ENCODE measurements around the gene SENP1. TPM values are rescaled to one million over a fixed set of nuclear protein-coding genes. Genes with fewer than 3 reads are reported as not detected.

SENP1 gene
- total and polyA plus RNA-seq, 11 donors, result 2.1 to 13.6 (median 8.6) TPM

GRCh38 chr12:48092611-48093010, 13.3 kb downstream of the SENP1 start:
- intact Hi-C loops (cut with DNase I), result no loop called here
- no peak overlapping the region for H3K4me3 ChIP-seq

GRCh38 chr12:48086327-48086726, 19.6 kb downstream of the SENP1 start:
- WGBS, 4 donors, result 85 to 96% (median 89%) methylated on average over 3 of the region's 3 CpGs
- Histone ChIP-seq H3K9me3 (no peaks in the 10 kb centered on the region), H3K36me3 (peaks cover 0 to 96% (median 89%) of the 10 kb centered on the region in 9 donors), H3K27me3 (no peaks in the 10 kb centered on the region), H3K4me3 (no peak overlapping the region), H3K4me1 (no peaks in the 10 kb centered on the region), H3K27ac (no peak overlapping the region)
- TF ChIP-seq CTCF (IDR thresholded peaks at IDR 0.05) (no peak), POLR2A (IDR thresholded peaks at IDR 0.05) (no peak)
- ATAC-seq, result no peak
- intact Hi-C loops (cut with DNase I), result no loop called here
- DNase-seq, result no peak

More at GRCh38 chr12:48092611-48093010, 13.3 kb downstream of the SENP1 start:
- ATAC-seq (no peak), DNase-seq (no peak)
- Histone ChIP-seq H3K27me3 (no peaks in the 10 kb centered on the region), H3K27ac (no peak overlapping the region), H3K36me3 (peaks cover 2 to 99% (median 92%) of the 10 kb centered on the region in 9 donors), H3K4me1 (no peaks in the 10 kb centered on the region), H3K9me3 (no peaks in the 10 kb centered on the region)
- no peak for TF ChIP-seq CTCF (IDR thresholded peaks at IDR 0.05)
- TF ChIP-seq POLR2A (IDR thresholded peaks at IDR 0.05), result no peak
- 81 to 94% (median 86%) methylated on average over 1 of the region's 1 CpG for WGBS, 4 donors

DNA sequence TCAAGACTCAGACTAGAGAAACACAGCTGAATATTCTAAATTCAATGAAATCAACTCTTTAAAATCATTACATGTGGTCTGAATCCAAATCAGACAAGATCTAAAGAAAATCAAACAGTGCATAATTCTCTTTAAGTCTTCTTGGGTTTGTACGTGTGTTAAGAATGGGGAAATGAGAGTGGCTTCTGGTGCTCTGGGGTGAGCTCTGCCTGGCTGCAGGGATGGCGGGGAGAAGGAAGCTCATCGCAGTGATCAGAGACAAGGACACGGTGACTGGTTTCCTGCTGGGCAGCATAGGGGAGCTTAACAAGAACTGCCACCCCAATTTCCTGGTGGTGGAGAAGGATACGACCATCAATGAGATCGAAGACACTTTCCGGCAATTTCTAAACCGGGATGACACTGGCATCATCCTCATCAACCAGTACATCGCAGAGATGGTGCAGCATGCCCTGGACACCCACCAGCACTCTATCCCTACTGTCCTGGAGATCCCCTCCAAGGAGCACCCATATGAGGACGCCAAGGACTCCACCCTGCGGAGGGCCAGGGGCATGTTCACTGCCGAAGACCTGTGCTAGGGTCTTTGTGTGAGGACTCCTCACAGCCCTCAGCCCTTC, 20.9 kb downstream of the SENP1 start:
- H3K36me3 ChIP-seq, result peaks cover 0 to 96% (median 90%) of the 10 kb centered on the region in 9 donors
- DNase-seq, result no peak
- no peaks in the 10 kb centered on the region for H3K27me3 ChIP-seq
- peak in 1 of 4 donors; percentile 11 for ATAC-seq
- no peak overlapping the region for H3K27ac ChIP-seq
- no peaks in the 10 kb centered on the region for H3K4me1 ChIP-seq
- intact Hi-C loops (cut with DNase I), result loop anchor here in 9 of 10 donors (1.0 to 5.0 kb wide), 5 partner anchors 36 to 372 kb away; no protein-coding TSS in a partner anchor
- H3K4me3 ChIP-seq, result no peak overlapping the region
- no peaks in the 10 kb centered on the region for H3K9me3 ChIP-seq
- TF ChIP-seq POLR2A (IDR thresholded peaks at IDR 0.05) (no peak), CTCF (IDR thresholded peaks at IDR 0.05) (no peak)
- WGBS, 4 donors, result 88 to 92% (median 91%) methylated on average over 11 to 12 of the region's 12 CpGs

- H3K36me3 ChIP-seq, result peaks cover 0 to 96% (median 88%) of the 10 kb centered on the region in 9 donors
- H3K27me3 ChIP-seq, result no peaks in the 10 kb centered on the region
- ATAC-seq, result no peak
- H3K27ac ChIP-seq, result no peak overlapping the region
- WGBS, 4 donors, result 30 to 44% (median 37%) methylated on average over 1 of the region's 1 CpG
- TF ChIP-seq POLR2A (IDR thresholded peaks at IDR 0.05) (no peak), CTCF (IDR thresholded peaks at IDR 0.05) (peak in 10 of 12 donors; percentile 16 to 54 (median 42))
- no peaks in the 10 kb centered on the region for H3K9me3 ChIP-seq
- no peaks in the 10 kb centered on the region for H3K4me1 ChIP-seq
- DNase-seq, result no peak
- H3K4me3 ChIP-seq, result no peak overlapping the region
- intact Hi-C loops (cut with DNase I), result loop anchor here in 9 of 10 donors (1.0 to 5.0 kb wide), 5 partner anchors 37 to 373 kb away; no protein-coding TSS in a partner anchor
These were observed 21.8 kb downstream of the SENP1 start for GRCh38 chr12:48084066-48084465.

All from heart left ventricle (tissue), 16 donors.